GM12891 (cell line): Measurements from ENCODE around the gene FYB2.

Source experiments
- POLR2A ChIP-seq: IDR thresholded peaks from 2 replicates; pipeline ENCODE4 v1.6.1; 2011; ENCODE audit warnings: low read depth, low read length, control low read depth
- SPI1 ChIP-seq: IDR thresholded peaks from 2 replicates; pipeline ENCODE4 v1.6.1; 2011; ENCODE audit warnings: low read depth, low read length, control low read depth
- TAF1 ChIP-seq: IDR thresholded peaks from 2 replicates; pipeline ENCODE4 v1.6.1; 2011; ENCODE audit warnings: low read depth, low read length, control low read depth

DNA sequence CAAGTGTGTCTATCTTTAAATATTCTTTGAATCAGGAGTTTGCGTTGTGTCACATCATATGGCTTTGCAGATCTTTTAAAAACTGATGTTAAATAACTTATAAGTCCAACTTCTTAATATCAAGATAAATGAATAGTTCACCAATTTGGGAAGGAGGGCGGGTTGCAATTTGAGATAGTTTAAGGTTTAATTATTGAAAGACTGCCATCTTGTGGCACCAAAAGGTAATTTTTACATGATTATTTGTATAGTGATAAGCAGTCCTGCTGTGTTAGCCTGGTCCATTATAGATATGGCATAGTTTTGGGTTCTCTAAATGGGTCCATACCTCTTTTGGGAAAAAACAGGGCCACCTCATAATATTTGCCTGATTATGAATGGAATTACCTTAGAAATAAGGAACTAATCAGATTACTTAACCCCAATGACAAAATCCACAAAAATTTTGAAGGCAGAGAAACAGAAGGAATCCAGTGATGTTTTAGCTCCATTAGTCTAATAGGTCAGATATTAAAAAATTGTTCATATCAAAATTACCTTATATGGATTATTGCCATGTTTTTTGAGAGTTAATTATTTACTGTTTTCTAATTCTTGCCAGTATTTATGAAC, 109.8 kb downstream of the FYB2 start:
- TF ChIP-seq POLR2A, result no peak
- no peak for TF ChIP-seq SPI1
- no peak for TF ChIP-seq TAF1
